Peyer's patch (tissue), 4 donors: ENCODE results near the gene TFF2. TPM values are rescaled to one million over a fixed set of nuclear protein-coding genes. Genes with fewer than 3 reads are reported as not detected.

Experiments used
- DNase-seq, 3 donors: peaks; one replicate each; pipeline ENCODE4 v3.0.0-alpha.2; 2017 to 2019
- H3K27ac ChIP-seq, 4 donors: fragments of 200-600 bp; sonication (generic); one replicate each; pipeline ENCODE4 v1.5.1; 2016 to 2019
- H3K27me3 ChIP-seq, 2 donors: fragments of 200-600 bp; sonication (generic); one replicate each; pipeline ENCODE4 v1.5.1; 2019
- H3K36me3 ChIP-seq, 3 donors: fragments of 200-600 bp; sonication (generic); one replicate each; pipeline ENCODE4 v1.5.1; 2016 to 2019
- H3K4me1 ChIP-seq, 4 donors: fragments of 200-600 bp; sonication (generic); one replicate each; pipeline ENCODE4 v1.5.1; 2016 to 2019
- H3K4me3 ChIP-seq, 4 donors: fragments of 200-600 bp; sonication (generic); 1 replicate in 3 of 4; 2 replicates in 1 of 4; pipeline ENCODE4 v1.5.1; 2016 to 2019; ENCODE audit warnings: mild to moderate bottlenecking in 1 of 4
- H3K9me3 ChIP-seq, 4 donors: fragments of 200-600 bp; sonication (generic); one replicate each; pipeline ENCODE4 v1.5.1; 2016 to 2019; ENCODE audit warnings: mild to moderate bottlenecking in 1 of 4
- POLR2A ChIP-seq, 2 donors: fragments of 450-650 bp; IDR thresholded peaks; one replicate each; pipeline ENCODE4 v1.5.1; 2017; ENCODE audit warnings: antibody characterized with exemption in 2 of 2, mild to moderate bottlenecking in 2 of 2, moderate library complexity in 2 of 2
- total RNA-seq, 4 donors: library from RNA; depleted of rRNA; stranded (reverse); fragments of >200 nt; gene quantifications; one replicate each; pipeline ENCODE4 v1.1.0, GENCODE V29; 2016
- TF ChIP-seq, protein P1 (sequence below), 6 experiments: fragments of 450-650 bp in 4 of 6; fragments of 200-600 bp in 2 of 6; sonication (generic) in 1 of 6; IDR thresholded peaks; one replicate each; pipeline ENCODE4 v1.5.1; 2017 to 2019; ENCODE audit warnings: antibody characterized with exemption in 6 of 6, mild to moderate bottlenecking in 3 of 6, moderate library complexity in 1 of 6

The TFF2 gene
- total RNA-seq, 4 donors from 2014 or later = 6.7 TPM; not detected in 3

DNA sequence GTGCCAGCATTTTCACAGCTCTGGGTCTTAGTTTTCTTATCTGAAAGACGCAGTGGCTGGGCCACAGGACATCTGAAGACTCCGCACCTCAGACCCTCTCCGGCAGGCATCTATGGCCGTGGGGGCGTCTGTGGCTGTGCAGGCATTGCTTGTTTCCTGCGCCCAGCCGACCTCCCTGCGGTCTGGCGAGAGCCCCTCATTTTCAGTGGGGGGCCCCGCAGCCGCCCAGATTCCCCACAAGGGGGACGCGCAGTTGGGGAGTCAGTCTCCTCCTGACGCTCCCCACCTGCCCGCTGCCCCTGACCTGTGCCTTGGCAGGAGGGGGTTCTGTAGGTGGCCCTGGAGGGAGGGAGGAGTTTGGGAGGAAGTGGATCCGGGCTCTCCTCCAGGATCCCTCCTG, 19.0 kb upstream of the TFF2 start:
- Histone ChIP-seq H3K4me1 (peaks cover 0 to 3% (median 0%) of the 10 kb centered on the region in 4 donors), H3K27me3 (no peaks in the 10 kb centered on the region), H3K9me3 (no peaks in the 10 kb centered on the region), H3K36me3 (no peaks in the 10 kb centered on the region), H3K27ac (no peak overlapping the region), H3K4me3 (no peak overlapping the region)
- no peak for TF ChIP-seq POLR2A (IDR thresholded peaks at IDR 0.05)
- TF ChIP-seq, protein P1, sequence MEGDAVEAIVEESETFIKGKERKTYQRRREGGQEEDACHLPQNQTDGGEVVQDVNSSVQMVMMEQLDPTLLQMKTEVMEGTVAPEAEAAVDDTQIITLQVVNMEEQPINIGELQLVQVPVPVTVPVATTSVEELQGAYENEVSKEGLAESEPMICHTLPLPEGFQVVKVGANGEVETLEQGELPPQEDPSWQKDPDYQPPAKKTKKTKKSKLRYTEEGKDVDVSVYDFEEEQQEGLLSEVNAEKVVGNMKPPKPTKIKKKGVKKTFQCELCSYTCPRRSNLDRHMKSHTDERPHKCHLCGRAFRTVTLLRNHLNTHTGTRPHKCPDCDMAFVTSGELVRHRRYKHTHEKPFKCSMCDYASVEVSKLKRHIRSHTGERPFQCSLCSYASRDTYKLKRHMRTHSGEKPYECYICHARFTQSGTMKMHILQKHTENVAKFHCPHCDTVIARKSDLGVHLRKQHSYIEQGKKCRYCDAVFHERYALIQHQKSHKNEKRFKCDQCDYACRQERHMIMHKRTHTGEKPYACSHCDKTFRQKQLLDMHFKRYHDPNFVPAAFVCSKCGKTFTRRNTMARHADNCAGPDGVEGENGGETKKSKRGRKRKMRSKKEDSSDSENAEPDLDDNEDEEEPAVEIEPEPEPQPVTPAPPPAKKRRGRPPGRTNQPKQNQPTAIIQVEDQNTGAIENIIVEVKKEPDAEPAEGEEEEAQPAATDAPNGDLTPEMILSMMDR (IDR thresholded peaks at IDR 0.05) = no peak
- peak in 1 of 3 donors; percentile 19 for DNase-seq

DNA sequence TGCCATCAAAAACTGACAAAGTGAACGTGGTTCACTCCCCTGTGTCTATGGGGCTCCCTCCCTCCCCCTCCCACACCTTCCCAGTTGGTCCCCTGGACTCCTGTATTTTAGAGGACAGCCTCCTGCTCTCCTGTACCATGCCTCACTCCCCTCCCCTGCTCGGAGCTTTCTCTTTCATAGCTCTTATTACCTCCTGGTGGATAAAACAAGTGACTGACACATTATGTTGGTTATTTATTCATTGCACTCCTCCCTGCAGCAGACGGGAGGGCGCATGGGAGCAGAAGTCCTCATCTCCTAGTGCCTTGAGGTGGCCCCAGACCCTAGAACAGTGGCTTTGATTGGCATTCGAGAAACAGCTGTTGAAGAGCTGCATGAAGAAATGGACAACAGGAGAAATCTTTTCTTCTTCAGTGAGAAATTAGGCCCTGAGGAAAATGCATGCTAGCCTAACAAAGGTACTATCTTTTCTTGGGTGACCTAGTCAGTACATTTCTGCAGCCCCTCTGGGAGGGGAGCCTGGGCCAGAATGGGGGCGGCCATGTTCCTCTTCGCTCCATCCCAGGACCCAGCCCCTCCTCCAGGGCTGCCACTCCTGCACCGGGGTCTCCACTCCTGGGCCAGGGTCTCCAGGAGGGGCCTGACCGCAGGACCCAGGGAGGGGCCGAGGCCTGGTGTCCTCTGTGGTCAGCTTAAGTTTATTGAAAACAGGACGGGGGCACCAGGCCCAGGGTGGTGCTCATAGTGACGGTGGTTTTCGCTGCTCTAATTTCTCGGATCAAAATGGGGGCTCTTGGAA, 16.8 kb upstream of the TFF2 start:
- Histone ChIP-seq H3K27ac (peak overlapping the region in 1 of 4 donors; percentile 15), H3K9me3 (no peaks in the 10 kb centered on the region), H3K4me1 (no peaks in the 10 kb centered on the region), H3K4me3 (no peak overlapping the region), H3K36me3 (no peaks in the 10 kb centered on the region), H3K27me3 (no peaks in the 10 kb centered on the region)
- TF ChIP-seq, protein P1 (IDR thresholded peaks at IDR 0.05) = peak in 2 of 6 experiments; percentile 23 to 29
- no peak for TF ChIP-seq POLR2A (IDR thresholded peaks at IDR 0.05)
- no peak for DNase-seq

DNA sequence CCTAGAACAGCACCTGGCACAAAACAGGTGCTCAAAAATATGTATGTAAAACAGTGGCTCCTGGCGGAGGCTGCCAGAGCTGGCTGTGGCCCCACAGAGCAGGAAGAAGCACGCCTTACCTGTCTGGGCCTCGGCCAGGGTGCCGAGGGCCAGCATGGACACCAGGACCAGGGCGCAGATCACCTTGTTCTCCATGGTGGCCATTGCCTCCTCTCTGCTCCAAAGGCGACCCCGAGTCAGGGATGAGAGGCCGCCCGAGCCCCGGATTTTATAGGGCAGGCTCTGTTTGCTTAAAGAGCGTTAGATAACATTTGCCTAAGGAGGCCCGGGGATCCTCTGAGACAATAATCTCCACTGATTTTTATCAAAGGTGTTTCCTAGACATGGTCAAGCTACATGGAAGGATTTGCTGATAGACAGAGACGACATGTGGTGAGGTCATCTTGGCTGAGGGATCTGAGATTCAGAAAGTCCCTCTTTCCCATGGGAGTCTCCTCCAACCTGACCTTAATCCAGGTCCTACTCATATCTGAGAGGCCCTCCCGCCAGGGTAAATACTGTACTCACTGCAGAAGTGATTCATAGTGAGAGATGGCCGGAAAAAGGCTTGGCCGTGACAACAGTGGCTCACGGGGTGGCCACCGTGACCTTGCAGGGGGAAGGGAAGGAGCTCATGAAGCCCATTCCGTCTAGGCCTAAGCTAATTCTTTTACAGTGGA, 15.7 kb upstream of the TFF2 start, which contains the start of gene TFF1:
Gene TFF1, minus strand, starts transcription at position 244 of the 719 bp plus-strand sequence. Its CDS starts 40 bp downstream, at position 204.
- DNase-seq = peak in 1 of 3 donors; percentile 73
- peak within 1 kb of the TSS in 1 of 4 donors; percentile 12 for H3K4me3 ChIP-seq
- peak within 1 kb of the TSS in 2 of 4 donors; percentile 22 to 35 for H3K27ac ChIP-seq
- H3K9me3 ChIP-seq = no peaks in the 10 kb centered on the region
- H3K36me3 ChIP-seq = no peaks in the 10 kb centered on the region
- no peak for TF ChIP-seq POLR2A (IDR thresholded peaks at IDR 0.05)
- TF ChIP-seq, protein P1 (IDR thresholded peaks at IDR 0.05) = no peak
- H3K27me3 ChIP-seq = no peaks in the 10 kb centered on the region
- no peaks in the 10 kb centered on the region for H3K4me1 ChIP-seq

DNA sequence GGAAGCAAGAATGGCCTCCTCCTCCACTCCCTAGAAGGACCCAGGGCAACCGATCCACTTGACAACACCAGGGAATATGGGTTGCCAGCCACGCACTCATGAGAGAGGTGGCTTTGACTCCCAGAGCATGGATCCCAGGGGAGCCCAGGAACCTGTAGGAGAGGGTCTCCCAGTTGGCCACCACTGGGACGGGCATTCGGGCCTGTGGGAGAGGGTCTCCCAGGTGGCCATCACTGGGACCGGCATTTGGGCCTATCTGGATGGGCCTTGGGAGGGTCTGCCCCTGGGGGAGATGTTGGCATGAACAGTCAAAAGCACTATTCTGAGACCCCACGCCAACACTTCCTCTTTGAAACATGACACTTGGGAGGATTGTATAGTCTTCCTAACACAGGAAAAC, 15.0 kb upstream of the TFF2 start:
- H3K27ac ChIP-seq = peak overlapping the region in 1 of 4 donors; percentile 35
- no peaks in the 10 kb centered on the region for H3K4me1 ChIP-seq
- H3K36me3 ChIP-seq = no peaks in the 10 kb centered on the region
- no peak for DNase-seq
- H3K9me3 ChIP-seq = no peaks in the 10 kb centered on the region
- TF ChIP-seq POLR2A (IDR thresholded peaks at IDR 0.05) = no peak
- TF ChIP-seq, protein P1 (IDR thresholded peaks at IDR 0.05) = no peak
- no peaks in the 10 kb centered on the region for H3K27me3 ChIP-seq
- H3K4me3 ChIP-seq = peak overlapping the region in 1 of 4 donors; percentile 12

DNA sequence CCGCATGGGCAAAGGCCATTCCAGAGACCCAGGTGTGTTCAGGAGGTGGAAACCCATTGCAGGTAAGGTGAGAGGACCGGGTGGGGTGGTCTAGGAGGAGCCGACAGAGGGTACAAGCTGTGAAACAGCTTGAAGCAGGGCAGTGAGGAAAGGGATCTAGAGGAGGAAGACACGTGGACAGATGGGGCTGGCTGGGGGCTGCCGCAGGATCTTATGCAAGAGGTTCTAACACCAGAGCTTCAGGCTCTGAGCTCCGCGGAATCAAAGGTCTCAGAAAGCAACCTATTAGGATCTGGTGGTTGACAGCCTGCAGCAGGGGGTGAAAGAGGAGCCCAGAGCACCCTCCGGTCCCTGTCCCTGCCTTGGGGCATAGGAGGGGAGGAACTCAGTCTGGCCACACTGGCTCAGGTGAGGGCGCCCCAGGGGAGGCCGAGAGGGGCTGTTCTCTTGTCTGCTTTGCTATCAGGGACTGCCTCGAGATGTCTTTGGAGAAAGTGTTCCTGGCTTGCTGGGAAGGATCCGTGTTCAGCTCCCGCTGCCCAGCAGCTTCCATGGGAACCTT, 13.6 kb upstream of the TFF2 start:
- no peak overlapping the region for H3K4me3 ChIP-seq
- no peaks in the 10 kb centered on the region for H3K4me1 ChIP-seq
- H3K36me3 ChIP-seq = no peaks in the 10 kb centered on the region
- peaks cover 0 to 5% (median 0%) of the 10 kb centered on the region in 4 donors for H3K9me3 ChIP-seq
- no peak for DNase-seq
- no peaks in the 10 kb centered on the region for H3K27me3 ChIP-seq
- TF ChIP-seq, protein P1 (IDR thresholded peaks at IDR 0.05) = no peak
- TF ChIP-seq POLR2A (IDR thresholded peaks at IDR 0.05) = no peak
- H3K27ac ChIP-seq = no peak overlapping the region
